Measurements from ENCODE around the gene CEBPZ. TPM values are rescaled to one million over a fixed set of nuclear protein-coding genes. Genes with fewer than 3 reads are reported as not detected.

CEBPZ gene
- total and polyA plus RNA-seq, 10 of the 15 experiments (the other 5 are each of a cell fraction or from before 2014, with no cell fraction given): 29.4 to 89.2 (median 49.5) TPM

GRCh38 chr2:37226863-37227262, 4.5 kb downstream of the CEBPZ start:
- ChIA-PET RAD21 (ENCODE audit: unreplicated experiment) (no interaction called here), SMC1A (ENCODE audit: uncharacterized antibody, unreplicated experiment) (no interaction called here), CTCF (interaction anchor here (1.2 to 1.3 kb wide), 2 partner anchors 24 to 58 kb away, joined by 3 read pairs; no protein-coding TSS in a partner anchor), POLR2A (no interaction called here)
- Histone ChIP-seq H3K27me3 (replicated peaks in 1 of 2; ENCODE audit: control insufficient read depth in 2 of 2, insufficient read depth in 2 of 2, low read length in 1 of 2) (no peaks in the 10 kb centered on the region), H2AFZ (ENCODE audit: control insufficient read depth, low read depth, low read length) (no peak overlapping the region), H3K4me2 (ENCODE audit: control insufficient read depth, insufficient read depth) (no peak overlapping the region), H3K36me3 (ENCODE audit: control insufficient read depth in 2 of 2, insufficient read depth in 2 of 2, low read length in 1 of 2) (peaks cover 0 to 9% of the 10 kb centered on the region in 2 experiments; a peak in 1 of 4 replicates), H3K27ac (ENCODE audit: control insufficient read depth, insufficient read depth) (no peak overlapping the region), H3K4me1 (ENCODE audit: control insufficient read depth, insufficient read depth, low read length) (no peaks in the 10 kb centered on the region; the same call in 1 of the 2 replicates), H4K20me1 (ENCODE audit: control insufficient read depth, insufficient read depth) (no peaks in the 10 kb centered on the region), H3K79me2 (ENCODE audit: control insufficient read depth, insufficient read depth, low read length) (peaks cover 63% of the 10 kb centered on the region), H3K9ac (ENCODE audit: control insufficient read depth, insufficient read depth, low read length) (no peak overlapping the region), H3K9me3 (replicated peaks; ENCODE audit: control insufficient read depth, insufficient read depth, low read length) (no peaks in the 10 kb centered on the region), H3K4me3 (peak overlapping the region; percentile 43; the same call in 1 of the 2 replicates)
- in situ Hi-C loops (cut with MboI) (no loop called here), intact Hi-C loops (cut with micrococcal nuclease; ENCODE audit: unreplicated experiment) (no loop called here)
- DNase-seq (ENCODE audit: low read depth, low spot score): no peak
- no peak for ATAC-seq
- TF ChIP-seq ZNF24 (IDR thresholded peaks at IDR 0.05): no peak
- no peak for TF ChIP-seq CHD1 (IDR thresholded peaks at IDR 0.05; ENCODE audit: low read depth, low read length)
- TF ChIP-seq PKNOX1 (IDR thresholded peaks at IDR 0.05): no peak
- no peak for TF ChIP-seq FOXK2 (IDR thresholded peaks at IDR 0.05)
- TF ChIP-seq HDAC2 (IDR thresholded peaks at IDR 0.05): no peak
- TF ChIP-seq SREBF1 (IDR thresholded peaks at IDR 0.05; ENCODE audit: low read length): no peak
- no peak for TF ChIP-seq ATF7 (IDR thresholded peaks at IDR 0.05; ENCODE audit: low read depth)
- no peak for TF ChIP-seq ASH2L (IDR thresholded peaks at IDR 0.05; ENCODE audit: borderline replicate concordance, low read depth)
- TF ChIP-seq PRDM15 (CRISPR knock-in tag; IDR thresholded peaks at IDR 0.05): no peak
- TF ChIP-seq CREM (IDR thresholded peaks at IDR 0.05; ENCODE audit: low read depth): no peak
- TF ChIP-seq KAT2A (conservative IDR thresholded peaks at IDR 0.05; ENCODE audit: control insufficient read depth, low read depth, low read length): no peak
- 96% methylated on average over 4 of the region's 4 CpGs for WGBS (ENCODE audit: insufficient coverage, insufficient replicate concordance, low lambda C conversion rate, missing lambda C conversion rate)
- no peak for FAIRE-seq
- BruUV-seq (replicated peaks): no TSS peak
